ENCODE measurements around the gene CPZ.
"Not testable (repeated sequence)": the region's sequence is repeated elsewhere in the genome, so short reads cannot be mapped to it uniquely, and the experiment has no call there.

Gene CPZ

GRCh38 chr4:8640816-8641215, 48.3 kb downstream of the CPZ start:
- DNase-seq (ENCODE audit: low spot score), result no peak

- DNase-seq (ENCODE audit: low spot score), result no peak
Observed at GRCh38 chr4:8641256-8641655, 48.7 kb downstream of the CPZ start.

GRCh38 chr4:8641931-8642650, 49.5 kb downstream of the CPZ start:
- peak; percentile 18 for DNase-seq (ENCODE audit: low spot score)

- no peak for DNase-seq (ENCODE audit: low spot score)
Observed at GRCh38 chr4:8642651-8643321, 50.2 kb downstream of the CPZ start.

GRCh38 chr4:8643441-8643840, 50.9 kb downstream of the CPZ start:
- DNase-seq (ENCODE audit: low spot score), result no peak

- no peak for DNase-seq (ENCODE audit: low spot score)
Observed at GRCh38 chr4:8643986-8644385, 51.4 kb downstream of the CPZ start.

- no peak for DNase-seq (ENCODE audit: low spot score)
Observed at GRCh38 chr4:8644461-8644891, 51.9 kb downstream of the CPZ start.

GRCh38 chr4:8644966-8645752, 52.6 kb downstream of the CPZ start:
- no peak for DNase-seq (ENCODE audit: low spot score)

GRCh38 chr4:8645753-8646124, 53.2 kb downstream of the CPZ start:
- DNase-seq (ENCODE audit: low spot score), result no peak

- no peak for DNase-seq (ENCODE audit: low spot score)
Observed at GRCh38 chr4:8646296-8647093, 53.9 kb downstream of the CPZ start.

GRCh38 chr4:8647094-8647570, 54.6 kb downstream of the CPZ start:
- no peak for DNase-seq (ENCODE audit: low spot score)

- DNase-seq (ENCODE audit: low spot score), result no peak
Observed at GRCh38 chr4:8647626-8648025, 55.1 kb downstream of the CPZ start.

- no peak for DNase-seq (ENCODE audit: low spot score)
Observed at GRCh38 chr4:8648296-8648695, 55.7 kb downstream of the CPZ start.

- no peak for DNase-seq (ENCODE audit: low spot score)
Observed at GRCh38 chr4:8648816-8649630, 56.5 kb downstream of the CPZ start.

- no peak for DNase-seq (ENCODE audit: low spot score)
Observed at GRCh38 chr4:8649631-8650361, 57.2 kb downstream of the CPZ start.

GRCh38 chr4:8651661-8652180, 59.2 kb downstream of the CPZ start:
- no peak for DNase-seq (ENCODE audit: low spot score)

- no peak for DNase-seq (ENCODE audit: low spot score)
Observed at GRCh38 chr4:8652181-8653078, 59.9 kb downstream of the CPZ start.

GRCh38 chr4:8653326-8654000, 60.9 kb downstream of the CPZ start:
- no peak for DNase-seq (ENCODE audit: low spot score)

GRCh38 chr4:8654139-8654538, 61.6 kb downstream of the CPZ start:
- not testable (repeated sequence) for DNase-seq (ENCODE audit: low spot score)

Data from LoVo (cell line).